ENCODE results near the gene CCDC158.
"Not testable (repeated sequence)": the region's sequence is repeated elsewhere in the genome, so short reads cannot be mapped to it uniquely, and the experiment has no call there.

Gene CCDC158

GRCh38 chr4:76283900-76284299, 137.0 kb downstream of the CCDC158 start:
- peaks cover 30% of the 10 kb centered on the region for H3K9me3 Mint-ChIP-seq
- H3K4me1 Mint-ChIP-seq, result no peaks in the 10 kb centered on the region
- H3K27ac Mint-ChIP-seq, result no peak overlapping the region
- H3K27me3 Mint-ChIP-seq (ENCODE audit: low read depth, poor library complexity), result peaks cover 15% of the 10 kb centered on the region
- no peaks in the 10 kb centered on the region for H3K36me3 Mint-ChIP-seq (ENCODE audit: low read depth)
- no peak overlapping the region for H3K4me3 Mint-ChIP-seq
- TF ChIP-seq CTCF (IDR thresholded peaks at IDR 0.05), result no peak
- DNase-seq, result no peak

- H3K4me1 Mint-ChIP-seq, result no peaks in the 10 kb centered on the region
- H3K36me3 Mint-ChIP-seq (ENCODE audit: low read depth), result no peaks in the 10 kb centered on the region
- H3K9me3 Mint-ChIP-seq, result peaks cover 29% of the 10 kb centered on the region
- H3K27me3 Mint-ChIP-seq (ENCODE audit: low read depth, poor library complexity), result peaks cover 14% of the 10 kb centered on the region
- DNase-seq, result no peak
- TF ChIP-seq CTCF (IDR thresholded peaks at IDR 0.05), result no peak
- no peak overlapping the region for H3K27ac Mint-ChIP-seq
- H3K4me3 Mint-ChIP-seq, result no peak overlapping the region
Observed at GRCh38 chr4:76282941-76283689, 137.8 kb downstream of the CCDC158 start.

- not testable (repeated sequence) for H3K27ac Mint-ChIP-seq; H3K4me3 Mint-ChIP-seq; H3K36me3 Mint-ChIP-seq (ENCODE audit: low read depth); H3K27me3 Mint-ChIP-seq (ENCODE audit: low read depth, poor library complexity); DNase-seq; H3K4me1 Mint-ChIP-seq
- peaks cover 14% of the 10 kb centered on the region for H3K9me3 Mint-ChIP-seq
Observed at GRCh38 chr4:76281594-76281993, 139.3 kb downstream of the CCDC158 start.

GRCh38 chr4:76280488-76281441, 140.2 kb downstream of the CCDC158 start:
- Mint-ChIP-seq H3K9me3 (peaks cover 6% of the 10 kb centered on the region), H3K27ac (no peak overlapping the region), H3K27me3 (ENCODE audit: low read depth, poor library complexity) (peaks cover 12% of the 10 kb centered on the region), H3K4me3 (no peak overlapping the region), H3K36me3 (ENCODE audit: low read depth) (no peaks in the 10 kb centered on the region), H3K4me1 (no peaks in the 10 kb centered on the region)
- no peak for TF ChIP-seq CTCF (IDR thresholded peaks at IDR 0.05)
- no peak for DNase-seq

GRCh38 chr4:76279462-76279861, 141.5 kb downstream of the CCDC158 start:
- no peaks in the 10 kb centered on the region for H3K9me3 Mint-ChIP-seq
- no peak overlapping the region for H3K27ac Mint-ChIP-seq
- no peak overlapping the region for H3K4me3 Mint-ChIP-seq
- DNase-seq, result no peak
- peaks cover 13% of the 10 kb centered on the region for H3K27me3 Mint-ChIP-seq (ENCODE audit: low read depth, poor library complexity)
- TF ChIP-seq CTCF (IDR thresholded peaks at IDR 0.05), result no peak
- H3K4me1 Mint-ChIP-seq, result no peaks in the 10 kb centered on the region
- H3K36me3 Mint-ChIP-seq (ENCODE audit: low read depth), result no peaks in the 10 kb centered on the region

- H3K36me3 Mint-ChIP-seq (ENCODE audit: low read depth), result no peaks in the 10 kb centered on the region
- peaks cover 15% of the 10 kb centered on the region for H3K27me3 Mint-ChIP-seq (ENCODE audit: low read depth, poor library complexity)
- no peak for TF ChIP-seq CTCF (IDR thresholded peaks at IDR 0.05)
- DNase-seq, result no peak
- H3K9me3 Mint-ChIP-seq, result no peaks in the 10 kb centered on the region
- no peaks in the 10 kb centered on the region for H3K4me1 Mint-ChIP-seq
- H3K4me3 Mint-ChIP-seq, result no peak overlapping the region
- H3K27ac Mint-ChIP-seq, result no peak overlapping the region
Observed at GRCh38 chr4:76278583-76278982, 142.4 kb downstream of the CCDC158 start.
